Progenitor cell of endocrine pancreas (in vitro differentiated cells): ENCODE results near the gene MRPL21. TPM values are rescaled to one million over a fixed set of nuclear protein-coding genes. Genes with fewer than 3 reads are reported as not detected.

Experiments
- DNase-seq: peaks from one replicate; pipeline ENCODE4 v3.0.0; 2021; ENCODE audit warnings: low spot score; ENCODE audit not compliant: unreplicated experiment
- H3K27ac Mint-ChIP-seq: 2 replicates; pipeline ENCODE4 v1.8.0; 2021; ENCODE audit warnings: mild to moderate bottlenecking, moderate library complexity, mixed read lengths
- H3K27me3 Mint-ChIP-seq: 2 replicates; pipeline ENCODE4 v1.8.0; 2021; ENCODE audit warnings: mixed read lengths
- H3K36me3 Mint-ChIP-seq: 2 replicates; pipeline ENCODE4 v1.8.0; 2022; ENCODE audit warnings: mixed read lengths; ENCODE audit not compliant: insufficient read depth
- H3K4me1 Mint-ChIP-seq: 2 replicates; pipeline ENCODE4 v1.8.0; 2021; ENCODE audit warnings: low read depth, mixed read lengths
- H3K4me3 Mint-ChIP-seq: 2 replicates; pipeline ENCODE4 v1.8.0; 2021; ENCODE audit warnings: low read depth, mild to moderate bottlenecking, moderate library complexity, mixed read lengths
- H3K9me3 Mint-ChIP-seq: 2 replicates; pipeline ENCODE4 v1.8.0; 2021; ENCODE audit warnings: low read depth, mixed read lengths
- CTCF ChIP-seq: fragments of 200-600 bp; sonication (generic); IDR thresholded peaks from one replicate; pipeline ENCODE4 v1.5.0; 2021; ENCODE audit warnings: antibody characterized with exemption, mild to moderate bottlenecking; ENCODE audit not compliant: unreplicated experiment
- total RNA-seq: library from RNA; stranded (reverse); gene quantifications from 2 replicates; pipeline ENCODE4 v1.2.1, GENCODE V29; 2021

MRPL21 gene
- total RNA-seq, 1 donor from 2014 or later, result 54.0 TPM

- DNase-seq, result peak; percentile 22
- Mint-ChIP-seq H3K36me3 (no peaks in the 10 kb centered on the region), H3K27me3 (peaks cover 29% of the 10 kb centered on the region), H3K4me3 (peak overlapping the region; percentile 59), H3K27ac (no peak overlapping the region), H3K4me1 (no peaks in the 10 kb centered on the region), H3K9me3 (peaks cover 3% of the 10 kb centered on the region)
- TF ChIP-seq CTCF, result peak; percentile 22
Observed at GRCh38 chr11:68855205-68855981, 48.2 kb downstream of the MRPL21 start.

- H3K27ac Mint-ChIP-seq, result no peak overlapping the region
Observed at GRCh38 chr11:68854273-68854958, 49.2 kb downstream of the MRPL21 start.

DNA sequence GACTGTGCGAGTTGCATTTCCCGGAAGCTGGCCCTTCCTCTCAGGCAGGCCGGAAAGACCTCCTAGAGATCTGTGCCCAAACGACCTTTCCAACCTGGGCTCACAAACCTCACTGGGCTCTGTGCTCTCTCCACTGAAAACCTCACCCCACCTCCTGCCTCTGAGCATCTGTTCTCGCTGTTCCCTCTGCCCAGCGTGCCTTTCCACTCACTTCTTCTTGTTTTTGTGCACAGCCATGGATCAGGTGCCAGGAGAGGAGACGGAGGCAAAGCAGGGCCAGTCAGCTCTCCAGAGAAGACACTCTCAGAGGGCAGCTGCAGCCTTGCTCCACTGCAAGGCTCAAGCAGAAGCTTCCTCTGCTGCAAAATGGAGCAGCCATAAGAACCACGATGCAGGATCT, 51.0 kb downstream of the MRPL21 start:
- Mint-ChIP-seq H3K4me3 (no peak overlapping the region), H3K27me3 (peaks cover 40% of the 10 kb centered on the region)
- no peak for DNase-seq

More at GRCh38 chr11:68854273-68854958, 49.2 kb downstream of the MRPL21 start:
- Mint-ChIP-seq H3K27me3 (peaks cover 29% of the 10 kb centered on the region), H3K4me3 (peak overlapping the region; percentile 35), H3K9me3 (peaks cover 3% of the 10 kb centered on the region), H3K4me1 (no peaks in the 10 kb centered on the region), H3K36me3 (no peaks in the 10 kb centered on the region)
- DNase-seq, result no peak
- TF ChIP-seq CTCF, result no peak

DNA sequence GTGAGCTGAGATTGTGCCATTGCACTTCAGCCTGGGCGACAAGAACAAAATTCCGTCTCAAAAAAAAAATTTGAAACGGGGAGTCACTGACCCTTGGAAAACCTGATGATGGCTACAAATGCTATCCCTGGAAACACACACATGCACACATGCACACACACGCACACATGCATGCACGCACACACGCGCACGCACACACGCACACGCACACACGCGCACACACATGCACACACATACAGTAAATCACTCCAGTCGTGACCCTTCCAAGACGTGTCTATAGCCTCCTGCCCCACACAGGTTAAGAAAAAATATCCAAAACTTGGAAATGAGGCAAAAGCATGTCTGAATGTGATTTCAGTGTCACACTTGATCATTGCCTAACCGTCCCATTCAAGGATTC, 55.2 kb downstream of the MRPL21 start:
- Mint-ChIP-seq H3K27me3 (peaks cover 57% of the 10 kb centered on the region), H3K27ac (no peak overlapping the region), H3K4me3 (no peak overlapping the region), H3K36me3 (no peaks in the 10 kb centered on the region), H3K9me3 (no peaks in the 10 kb centered on the region), H3K4me1 (peaks cover 5% of the 10 kb centered on the region)
- no peak for TF ChIP-seq CTCF
- no peak for DNase-seq

More for the DNA sequence above, 51.0 kb downstream of the MRPL21 start:
- TF ChIP-seq CTCF, result no peak
- Mint-ChIP-seq H3K36me3 (no peaks in the 10 kb centered on the region), H3K9me3 (no peaks in the 10 kb centered on the region), H3K4me1 (no peaks in the 10 kb centered on the region), H3K27ac (no peak overlapping the region)

DNA sequence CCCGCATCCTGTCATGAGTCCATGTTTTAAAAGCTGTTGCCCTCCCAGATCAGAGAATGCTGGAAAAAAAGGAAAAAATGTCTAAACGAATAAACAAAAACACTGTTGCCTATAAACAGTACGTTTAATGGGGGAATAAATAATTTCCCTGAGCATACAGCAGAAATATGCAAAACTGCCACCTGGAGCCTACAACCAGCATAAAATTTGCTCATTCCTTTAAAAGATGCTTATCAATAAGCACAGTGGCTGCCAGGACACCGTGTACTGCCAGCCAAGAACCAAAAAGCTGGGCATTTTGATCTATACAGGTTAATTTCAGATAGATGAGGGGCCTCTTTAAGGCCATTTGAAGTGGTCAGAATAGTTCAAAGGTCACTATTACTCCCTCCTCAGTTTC, 56.2 kb downstream of the MRPL21 start:
- no peak for DNase-seq
- H3K4me3 Mint-ChIP-seq, result no peak overlapping the region
- H3K9me3 Mint-ChIP-seq, result no peaks in the 10 kb centered on the region
- TF ChIP-seq CTCF, result no peak
- H3K27me3 Mint-ChIP-seq, result peaks cover 61% of the 10 kb centered on the region
- H3K4me1 Mint-ChIP-seq, result peaks cover 5% of the 10 kb centered on the region
- no peaks in the 10 kb centered on the region for H3K36me3 Mint-ChIP-seq
- no peak overlapping the region for H3K27ac Mint-ChIP-seq
